Activated CD4-positive, CD25-positive, alpha-beta regulatory T cell treated with anti-CD3 and anti-CD28 coated beads, Interleukin-2, amount 50 U/mL, for 24 hours (primary cell): ENCODE measurements around the gene ARNT2.

Experiments
- ATAC-seq, 2 donors: fragments of 150-1000 bp; cut with Tn5 transposase; one replicate each; pipeline ENCODE4 v1.10.0; 2021; ENCODE audit warnings: mild to moderate bottlenecking in 1 of 2, moderate library complexity in 1 of 2

The ARNT2 gene

DNA sequence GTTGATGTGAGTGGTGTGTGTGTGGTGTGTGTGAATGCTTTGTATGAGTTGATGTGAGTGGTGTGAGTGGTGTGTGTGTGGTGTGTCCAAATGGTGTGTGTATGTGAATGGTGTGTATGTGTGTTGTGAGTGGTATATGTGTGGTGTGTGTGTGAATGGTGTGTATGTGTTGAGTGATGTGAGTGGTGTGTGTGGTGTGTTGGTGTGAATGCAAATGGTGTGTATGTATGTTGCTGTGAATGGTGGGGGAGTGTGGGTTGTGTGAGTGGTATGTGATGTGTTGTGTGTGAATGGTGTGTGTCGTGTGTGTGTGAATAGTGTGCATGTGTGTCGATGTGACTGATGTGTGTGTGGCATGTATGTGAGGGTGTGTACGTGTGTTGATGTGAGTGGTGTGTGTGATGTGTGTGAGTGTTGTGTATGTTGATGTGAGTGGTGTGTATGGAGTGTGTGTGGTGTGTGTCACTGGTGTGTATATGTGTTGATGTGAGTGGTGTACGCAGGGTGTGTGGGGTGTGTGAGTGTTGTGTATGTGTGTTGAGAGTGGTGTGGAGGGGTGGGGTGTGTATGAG is 40.6 kb downstream of the ARNT2 start:
- no peak for ATAC-seq

DNA sequence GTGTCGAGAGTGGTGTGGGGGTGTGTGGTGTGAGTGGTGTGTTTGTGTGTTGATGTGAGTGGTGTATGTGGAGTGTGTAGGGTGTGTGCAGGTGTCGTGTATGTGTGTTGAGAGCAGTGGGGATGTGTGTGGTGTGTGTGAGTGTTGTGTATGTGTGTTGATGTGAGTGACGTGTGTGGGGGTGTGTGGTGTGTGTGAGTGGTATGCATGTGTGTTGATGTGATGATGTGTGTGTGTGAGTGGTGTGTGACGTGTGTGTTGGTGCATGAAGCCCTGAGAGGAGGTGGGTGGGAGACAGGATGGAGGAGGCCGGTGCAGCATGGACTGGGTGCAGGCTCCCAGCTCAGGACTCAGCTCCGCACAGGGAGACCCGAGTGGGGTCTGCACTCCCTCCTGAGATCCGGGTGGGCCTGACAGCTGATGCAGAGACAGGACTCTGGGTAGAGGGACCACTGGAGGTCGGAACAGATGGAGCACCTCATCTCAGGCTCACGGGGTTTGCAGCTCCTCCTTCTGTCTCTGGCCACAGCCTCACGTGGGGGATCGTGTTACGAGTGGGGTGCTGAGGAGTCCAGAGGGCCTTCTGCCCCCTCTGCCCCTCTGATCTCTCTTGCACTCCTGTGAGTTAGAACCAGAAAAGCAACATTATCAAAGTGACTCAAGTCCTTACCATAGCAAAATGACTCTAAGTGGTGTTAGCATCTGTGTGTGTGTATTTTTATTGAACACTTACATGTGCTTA is 41.3 kb downstream of the ARNT2 start:
- ATAC-seq = no peak

DNA sequence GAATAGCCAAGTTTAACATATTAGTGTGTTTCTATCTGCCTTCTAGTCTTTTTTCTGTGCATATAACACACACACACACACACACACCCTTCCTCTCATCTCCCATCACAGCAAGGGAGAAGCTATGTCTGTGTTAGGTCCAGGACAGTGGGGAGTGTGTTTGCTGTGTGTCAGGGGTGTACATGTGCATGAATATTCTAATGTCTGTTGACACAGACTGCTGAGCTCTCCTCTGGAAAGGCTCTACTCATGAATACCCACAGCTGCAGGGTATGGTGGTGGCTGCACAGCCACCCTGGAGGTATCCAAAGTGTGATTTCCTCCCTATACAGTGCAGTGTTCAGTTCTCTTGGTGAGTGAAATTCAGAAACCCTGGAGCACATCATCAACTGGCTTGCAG is 42.9 kb downstream of the ARNT2 start:
- no peak for ATAC-seq

DNA sequence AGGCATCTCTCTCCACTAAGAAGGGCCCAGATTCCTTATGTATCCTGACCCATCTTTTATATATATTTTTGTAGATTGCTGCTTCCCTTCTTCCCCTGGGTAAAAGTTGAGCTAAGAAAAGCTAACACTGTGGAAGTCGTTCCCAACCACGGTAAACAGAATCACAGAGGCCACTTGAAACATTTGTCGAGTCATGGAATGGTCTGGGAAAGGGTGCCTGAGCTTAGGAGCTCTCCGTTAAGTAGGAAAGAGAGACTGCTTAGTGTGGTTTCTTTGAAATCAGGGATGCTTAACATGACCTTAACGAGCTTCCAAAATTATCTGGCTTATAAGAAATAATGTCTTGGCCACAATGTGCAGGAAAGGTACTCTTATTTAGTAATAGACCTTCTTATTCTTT is 45.6 kb downstream of the ARNT2 start:
- ATAC-seq = no peak

DNA sequence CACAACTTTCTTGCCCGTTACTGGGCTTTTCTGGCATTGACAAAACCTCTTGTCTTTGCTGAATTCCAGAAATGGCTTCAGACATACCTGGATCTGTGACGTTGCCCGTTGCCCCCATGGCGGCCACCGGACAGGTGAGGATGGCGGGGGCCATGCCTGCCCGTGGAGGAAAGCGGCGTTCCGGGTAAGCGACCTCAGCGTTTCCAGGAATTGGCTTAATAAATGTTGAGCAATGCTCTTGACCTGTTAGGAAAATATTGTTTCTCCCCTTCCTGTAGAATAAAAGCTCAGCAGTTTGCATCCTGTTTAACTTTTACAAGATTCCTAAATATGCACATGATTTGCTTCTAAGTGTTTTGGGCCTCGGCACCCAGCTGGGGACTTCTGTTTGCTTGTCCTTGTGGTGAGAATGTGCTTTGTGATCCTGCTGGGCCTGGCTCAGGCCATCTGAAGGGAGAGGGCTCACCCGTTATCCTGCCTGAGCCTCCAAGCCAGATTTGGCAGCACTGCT is 46.7 kb downstream of the ARNT2 start:
- ATAC-seq = no peak

DNA sequence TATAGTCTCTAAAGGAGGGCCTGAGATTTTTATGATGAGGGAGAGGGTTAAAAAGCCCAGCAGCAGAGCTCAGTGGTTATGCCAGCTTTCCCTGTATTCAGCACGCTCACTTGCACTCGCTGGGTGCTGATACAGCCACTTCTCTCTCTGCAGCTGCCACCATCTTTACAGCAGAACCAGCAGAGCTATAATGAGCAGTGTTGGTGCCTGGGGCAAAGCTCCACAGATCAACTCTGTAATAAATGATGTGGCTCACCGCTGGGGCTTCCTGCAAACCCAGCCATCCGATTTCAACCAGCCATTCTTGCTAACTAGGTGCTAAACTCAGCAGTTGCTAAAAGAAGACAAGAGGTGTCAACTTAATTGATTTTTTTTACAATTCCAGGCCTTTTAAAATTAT is 48.0 kb downstream of the ARNT2 start:
- ATAC-seq = no peak

DNA sequence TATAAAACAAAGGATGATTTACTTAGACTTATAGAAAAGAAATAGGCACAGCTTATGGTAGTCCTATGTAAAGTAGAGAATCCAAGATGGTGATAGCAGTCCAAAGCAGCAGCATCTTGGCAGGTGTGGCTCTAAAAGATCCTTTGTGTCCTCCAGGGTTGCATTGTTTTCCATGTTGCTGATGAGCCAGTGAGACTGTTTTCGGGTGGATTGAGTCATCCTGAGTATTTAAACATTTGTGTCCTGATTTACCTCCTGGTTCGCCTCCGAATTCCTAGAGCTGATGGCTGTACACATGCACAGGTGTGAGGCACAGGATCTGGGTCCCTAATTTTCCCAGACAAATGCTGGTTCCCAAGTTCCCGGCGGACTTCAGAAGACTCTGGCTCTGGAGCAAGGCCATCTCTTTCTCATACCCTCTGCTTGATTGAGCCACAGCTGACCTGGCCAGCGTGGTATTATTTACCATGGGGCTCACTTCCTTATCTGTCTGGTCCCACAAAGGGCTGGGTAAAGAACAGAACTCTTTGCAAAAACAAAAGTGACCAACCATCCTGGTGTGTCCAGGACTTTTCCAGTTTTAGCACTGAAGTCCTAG is 51.0 kb downstream of the ARNT2 start:
- no peak for ATAC-seq

DNA sequence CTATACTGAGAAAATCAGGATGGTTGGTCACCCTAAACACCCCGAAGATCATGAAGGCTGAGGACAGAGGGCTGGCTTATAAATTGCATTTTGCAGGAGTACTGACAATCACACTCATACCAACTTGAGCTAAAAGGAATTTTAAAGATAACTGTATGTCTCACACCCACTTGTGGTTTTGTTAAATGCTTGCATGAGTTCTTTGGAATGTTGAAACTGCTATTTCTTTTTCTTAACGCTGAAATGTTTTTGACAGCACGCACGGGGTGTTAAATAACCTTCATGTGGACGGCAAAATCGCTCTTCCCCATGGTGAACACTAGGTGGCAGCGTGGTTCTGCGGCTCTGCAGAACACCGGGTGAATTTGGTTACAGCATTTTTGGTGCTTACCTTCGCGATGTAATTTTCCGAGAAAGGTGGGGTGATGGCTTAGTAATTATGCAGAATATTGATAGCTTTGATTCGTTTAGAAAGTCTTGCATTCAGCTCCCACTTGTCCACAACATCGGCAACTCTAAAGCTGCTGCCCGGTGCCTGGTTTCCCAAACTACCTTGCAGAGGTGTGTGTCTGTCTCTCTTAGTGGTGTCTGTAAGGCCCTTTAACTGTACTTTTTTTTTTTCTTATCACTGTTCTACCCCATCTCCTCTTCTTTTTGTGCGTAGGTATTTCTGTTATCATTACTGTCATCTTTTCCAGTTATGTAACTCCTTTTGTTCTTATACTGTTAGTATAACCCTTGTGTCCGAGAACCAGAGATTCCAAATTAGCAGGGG is 51.7 kb downstream of the ARNT2 start:
- ATAC-seq = no peak

DNA sequence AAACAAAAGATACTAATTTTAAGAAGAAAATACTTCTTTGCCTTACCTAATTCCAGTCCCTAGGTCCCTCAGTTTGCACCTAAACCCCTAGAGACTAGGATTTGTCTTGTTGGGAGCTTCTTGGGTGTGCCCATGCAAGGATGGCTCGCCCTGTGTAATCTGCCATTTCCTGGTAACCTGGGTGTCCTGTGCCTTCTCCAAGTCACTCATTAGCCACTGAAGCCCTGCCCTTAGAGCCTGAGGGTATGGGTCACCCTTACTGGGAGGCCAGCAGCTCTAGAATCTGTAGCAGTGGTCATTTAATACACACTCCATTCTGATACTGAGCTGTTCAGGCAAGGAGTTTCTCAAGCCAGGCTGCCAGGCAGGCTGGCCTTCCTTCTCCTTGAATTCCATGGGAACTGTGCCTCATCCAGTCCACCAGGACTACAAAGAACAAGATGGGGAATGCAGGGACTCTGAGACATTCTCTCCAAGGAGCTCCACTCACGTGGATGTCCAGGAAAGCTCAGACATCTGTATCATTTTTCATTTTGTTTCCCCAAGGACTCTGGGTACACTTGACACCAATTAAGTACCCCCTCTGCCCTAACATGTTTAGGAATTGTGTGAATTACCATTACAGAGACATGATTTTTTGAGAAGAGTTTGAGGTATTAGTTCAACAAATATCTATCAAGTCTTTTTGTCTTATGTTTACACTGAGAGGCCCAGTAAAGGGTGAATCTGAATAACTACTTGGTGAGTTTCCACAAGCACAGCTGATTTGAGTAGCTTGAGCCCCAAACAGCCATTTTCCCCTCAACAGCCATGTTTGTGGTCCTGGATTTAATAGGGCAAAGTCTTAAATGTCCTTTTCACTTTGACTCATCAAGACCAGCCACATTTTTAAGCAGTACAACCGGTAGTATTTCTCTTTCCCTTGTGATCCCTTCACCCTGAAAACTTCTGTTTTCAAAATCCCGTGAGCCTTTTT is 52.6 kb downstream of the ARNT2 start:
- ATAC-seq = no peak

DNA sequence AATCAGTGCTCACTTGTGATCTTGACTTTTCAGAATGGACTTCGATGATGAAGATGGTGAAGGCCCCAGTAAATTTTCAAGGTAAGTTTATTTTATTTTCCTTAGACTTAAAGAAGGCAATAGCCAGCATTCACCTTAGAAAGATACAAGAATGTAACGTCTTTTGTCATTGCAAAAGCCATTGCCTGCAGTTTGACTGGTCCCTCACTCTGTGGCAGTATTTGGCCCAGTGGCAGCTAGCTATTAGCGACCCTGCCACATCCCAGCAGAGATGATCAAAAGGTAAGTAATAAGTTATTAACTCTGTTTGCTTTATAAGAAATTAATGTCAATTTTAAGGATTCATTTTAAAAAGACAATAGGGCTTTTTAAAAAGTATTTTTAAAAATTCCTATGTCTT is 53.7 kb downstream of the ARNT2 start:
- no peak for ATAC-seq

DNA sequence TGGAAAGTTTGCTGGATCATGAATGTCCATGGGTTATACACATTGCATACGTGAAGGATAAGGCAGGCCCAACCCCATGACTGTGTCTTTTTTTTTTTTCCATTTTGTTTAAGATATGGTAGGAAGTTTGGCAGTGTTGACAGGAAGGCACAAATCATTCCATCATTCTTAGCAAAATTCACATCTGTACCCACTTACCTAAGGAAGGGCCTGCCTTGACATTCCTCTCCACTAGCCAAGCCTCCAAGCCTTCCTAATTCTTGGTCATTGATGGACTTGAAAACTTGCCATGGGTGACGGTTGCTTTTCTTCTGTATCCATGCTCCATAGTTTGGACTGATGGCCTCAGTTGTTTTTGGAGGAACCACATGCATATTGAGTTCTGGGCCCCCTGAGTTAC is 54.4 kb downstream of the ARNT2 start:
- ATAC-seq = no peak

DNA sequence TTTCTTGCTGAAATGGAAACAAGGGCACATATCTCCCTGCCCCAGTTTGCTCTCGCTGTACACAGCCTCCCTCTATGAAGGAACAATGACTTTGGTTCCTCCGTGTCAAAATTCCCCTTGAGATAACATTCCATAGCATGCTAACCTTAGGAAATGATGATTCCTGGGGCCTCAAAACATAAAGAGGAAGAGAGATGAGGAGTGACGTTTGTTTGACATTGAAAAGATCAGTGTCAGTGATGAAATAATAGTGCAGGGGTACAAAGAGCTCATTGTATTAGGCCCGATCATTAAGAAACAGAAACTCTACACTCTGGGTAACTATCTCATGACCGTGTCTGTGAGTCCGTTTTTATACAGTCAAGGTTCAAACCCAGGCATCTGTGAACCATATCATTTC is 55.2 kb downstream of the ARNT2 start:
- no peak for ATAC-seq

DNA sequence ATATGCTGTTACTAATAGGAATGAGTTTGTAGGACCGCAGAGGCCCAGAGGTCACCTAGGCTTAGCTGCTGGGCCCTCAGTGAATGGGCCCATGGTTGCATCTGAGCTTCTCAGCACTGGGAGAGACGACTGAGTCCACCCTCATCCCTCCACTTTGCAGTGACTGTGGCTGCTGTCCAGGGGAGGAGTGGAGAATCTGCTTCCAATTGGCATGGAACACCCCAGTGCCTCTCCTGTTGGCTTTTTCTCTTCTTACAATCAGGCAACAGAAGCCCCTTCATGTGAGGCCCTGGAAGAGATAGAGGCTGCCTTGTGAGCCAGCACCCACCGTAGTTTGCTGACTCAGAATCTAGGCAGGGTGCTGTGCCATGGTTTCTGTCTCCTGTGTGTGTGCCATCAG is 55.6 kb downstream of the ARNT2 start:
- ATAC-seq = no peak

DNA sequence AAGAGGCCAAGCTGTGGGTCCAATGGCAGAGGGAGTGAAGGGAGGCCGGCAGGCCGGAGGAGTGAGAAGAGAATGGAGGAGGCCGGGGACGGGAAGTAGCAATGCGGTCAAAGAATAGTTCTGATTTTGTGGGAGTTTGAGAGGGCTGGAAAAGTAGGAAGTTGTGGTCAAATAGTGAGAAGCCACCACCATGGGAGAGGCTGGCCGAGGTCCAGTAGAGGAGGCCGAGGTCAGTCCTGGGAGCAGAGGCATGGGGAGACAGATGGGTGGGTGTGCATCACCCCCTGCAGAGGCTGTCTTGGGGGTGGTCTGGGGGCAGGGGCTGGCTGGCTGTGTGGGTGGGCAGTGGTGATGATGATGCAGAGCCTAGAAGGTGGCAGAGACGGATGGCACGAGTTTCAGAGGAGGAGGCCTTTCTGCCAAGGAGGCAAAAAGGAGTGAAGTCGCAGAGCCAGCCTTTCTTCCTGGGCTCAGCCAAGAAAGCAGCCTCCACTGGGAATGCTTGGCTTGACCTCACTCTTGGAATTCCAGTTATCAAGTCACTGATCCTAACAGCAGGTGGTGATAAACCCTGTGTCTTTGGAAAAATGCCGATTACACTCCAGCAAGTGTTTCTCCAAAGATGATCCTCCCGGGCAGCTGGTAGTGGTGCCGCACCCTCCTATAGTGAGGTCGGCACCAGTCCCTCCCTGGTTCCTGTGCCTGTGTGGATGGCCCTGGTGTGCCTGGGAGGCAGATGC is 57.3 kb downstream of the ARNT2 start:
- no peak for ATAC-seq

DNA sequence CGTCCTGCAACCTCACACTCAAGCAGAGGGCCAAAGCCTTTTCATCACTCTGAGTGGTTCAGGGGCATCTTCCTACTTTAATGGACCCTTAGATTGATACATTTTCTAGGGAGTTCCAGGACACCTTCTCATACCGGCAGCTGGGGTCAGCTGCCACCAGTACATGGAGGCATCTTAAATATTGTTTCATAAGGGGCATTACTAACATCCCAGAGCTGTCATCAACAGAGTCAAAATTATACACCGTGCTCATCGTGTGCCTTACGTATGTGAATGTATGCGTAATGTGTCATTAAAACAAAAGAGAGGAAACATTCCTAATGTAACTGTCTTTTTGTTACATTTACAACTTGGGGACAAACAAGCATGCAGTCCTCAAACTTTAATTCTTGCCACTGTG is 57.9 kb downstream of the ARNT2 start:
- ATAC-seq = no peak

DNA sequence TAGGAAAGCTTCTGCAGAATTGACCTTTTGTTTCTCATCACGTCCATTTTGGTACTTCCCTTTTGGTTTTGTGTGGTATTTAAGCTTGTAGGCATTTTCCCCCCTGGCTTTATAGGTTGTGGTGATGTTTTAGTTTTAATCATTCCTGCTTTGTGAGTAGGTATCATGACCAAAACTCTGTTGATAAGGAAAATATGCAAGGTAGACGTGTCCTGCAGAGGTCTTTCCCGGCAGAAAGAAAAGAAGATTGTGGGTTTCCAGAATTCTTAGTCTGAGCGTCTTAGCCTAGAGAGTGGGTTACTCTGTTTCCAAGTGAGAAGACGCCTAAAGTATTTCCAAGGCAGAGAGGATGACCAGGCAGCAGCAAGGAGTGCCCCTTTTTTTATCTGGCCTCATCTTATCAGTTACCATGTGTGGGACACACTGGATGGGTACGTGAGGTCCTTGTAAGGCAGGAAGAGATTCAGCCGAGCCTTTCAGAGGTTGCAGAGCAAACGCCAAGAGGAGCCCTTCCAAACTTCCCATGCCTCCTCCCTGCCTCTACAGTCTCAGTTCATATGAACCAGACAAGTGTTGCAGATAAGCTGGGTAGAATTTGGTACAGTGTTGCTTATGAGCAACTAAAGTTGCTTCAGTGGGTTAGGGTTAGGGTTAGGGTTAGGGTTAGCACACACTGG is 58.8 kb downstream of the ARNT2 start:
- no peak for ATAC-seq

DNA sequence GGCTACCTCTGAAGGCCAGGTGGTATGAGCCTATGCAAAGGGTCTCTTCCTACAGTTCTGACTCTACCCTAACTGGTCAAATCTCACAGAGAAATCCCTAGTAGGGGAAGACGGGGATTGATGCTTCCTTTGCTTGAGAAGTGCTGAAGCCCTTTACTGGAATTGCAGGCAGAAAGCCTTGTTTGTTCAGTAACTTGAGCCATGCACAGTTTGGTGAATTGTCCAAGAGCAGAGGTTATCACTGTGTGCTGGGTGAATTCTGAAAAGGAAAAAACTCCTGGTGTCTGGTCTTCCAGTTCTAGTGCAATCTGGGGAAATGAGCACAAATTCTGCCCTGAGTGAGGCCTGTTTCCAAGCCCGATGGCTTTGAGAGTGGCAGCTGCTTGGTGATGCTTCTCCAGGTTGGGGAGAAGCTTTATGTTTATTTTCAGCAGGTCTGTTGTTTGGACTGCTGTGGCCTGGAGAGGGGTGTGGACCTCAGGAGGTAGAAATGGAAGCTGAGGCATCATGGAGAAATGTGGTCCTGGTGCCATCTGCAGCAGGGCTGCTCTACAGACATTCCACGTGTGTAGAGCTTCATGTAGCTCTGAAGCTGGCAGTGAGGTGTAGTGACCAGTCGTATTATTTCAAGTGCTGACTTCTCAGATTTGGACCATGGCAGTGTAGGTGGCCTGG is 60.9 kb downstream of the ARNT2 start:
- ATAC-seq = no peak

DNA sequence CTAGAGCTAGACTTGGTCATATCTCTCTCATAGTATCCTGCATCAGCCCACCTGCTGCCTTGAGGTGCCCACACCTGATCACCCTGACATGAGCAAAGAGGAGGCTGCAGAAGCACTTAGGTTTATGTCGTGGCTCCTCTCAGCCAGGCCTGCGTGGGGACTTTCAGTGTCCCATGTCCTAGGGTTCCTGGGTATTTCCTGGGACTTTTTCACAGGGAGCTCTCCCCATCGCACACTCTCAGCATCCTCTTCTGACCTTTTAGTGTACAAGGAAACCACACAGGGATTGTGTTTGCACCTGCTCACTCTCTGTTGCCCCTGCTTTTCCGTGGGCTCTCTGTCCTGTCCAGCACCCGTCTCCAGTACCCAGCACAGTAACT is 61.4 kb downstream of the ARNT2 start:
- ATAC-seq = no peak

DNA sequence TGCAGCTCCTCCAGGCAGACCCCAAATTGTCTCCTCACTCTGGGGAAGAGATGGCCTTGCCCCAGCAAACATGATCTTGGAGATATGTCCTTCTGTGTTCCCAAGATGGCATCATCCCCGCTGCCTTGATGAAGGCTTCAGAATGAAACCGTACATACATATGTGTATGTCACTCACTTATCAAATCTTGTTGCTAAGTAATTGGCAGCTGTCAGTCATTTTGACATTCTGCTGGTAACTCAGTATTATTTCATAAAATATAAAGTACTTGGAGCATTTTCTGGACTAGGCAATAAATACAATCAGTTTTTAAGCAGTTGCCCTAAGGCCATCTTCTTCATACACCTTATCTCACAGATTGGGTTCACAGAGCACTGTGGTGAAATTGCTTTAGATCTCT is 62.4 kb downstream of the ARNT2 start:
- ATAC-seq = no peak

DNA sequence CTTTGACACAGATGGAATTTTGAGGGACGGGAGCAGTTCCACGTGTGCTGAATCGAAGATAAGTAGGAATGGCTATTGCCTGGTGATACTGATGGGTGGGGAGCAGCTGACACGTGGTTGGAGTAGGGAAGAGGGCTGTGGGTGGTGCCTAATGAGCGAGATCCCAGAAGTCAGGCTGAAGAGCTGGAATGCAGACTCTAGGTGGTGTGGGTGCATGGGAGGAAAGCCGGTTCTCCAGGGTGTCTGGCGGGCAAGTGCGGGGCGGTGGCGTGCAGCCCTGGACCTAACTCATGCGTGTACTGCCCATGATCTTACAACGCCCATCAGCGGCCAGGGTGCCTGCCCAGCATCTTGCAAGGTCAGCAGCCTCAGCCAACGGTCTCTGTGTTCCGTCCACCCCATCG is 63.1 kb downstream of the ARNT2 start:
- no peak for ATAC-seq
